A673 (cell line): Measurements from ENCODE around the gene ARMH3. TPM values are rescaled to one million over a fixed set of nuclear protein-coding genes. Genes with fewer than 3 reads are reported as not detected.

Source experiments
- BruUV-seq: library from RNA; stranded (reverse); fragments of 400-500 nt; replicated peaks from 2 replicates; lab custom pipeline; 2021; lab: Mats Ljungman, UMichigan
- CTCF ChIA-PET: fragments of 300-600 bp; sonication (Branson Sonifier 250); formaldehyde crosslinking; loops from one replicate; lab custom pipeline; 2022; ENCODE audit warnings: antibody characterized with exemption; lab: Charles Lee
- POLR2A ChIA-PET: fragments of 300-600 bp; sonication (Branson Sonifier 250); formaldehyde crosslinking; loops from one replicate; lab custom pipeline; 2022; ENCODE audit warnings: antibody characterized with exemption; ENCODE audit not compliant: low non-redundant PET; lab: Charles Lee
- DNase-seq: peaks from one replicate; pipeline ENCODE4 v3.0.0-alpha.2; 2015; ENCODE audit warnings: low spot score
- H3K27ac ChIP-seq: fragments of 200-600 bp; sonication (generic); 2 replicates; pipeline ENCODE4 v1.5.1; 2016; ENCODE audit warnings: mixed run types, low read depth, mild to moderate bottlenecking, mixed read lengths, antibody characterized with exemption, low read length; ENCODE audit not compliant: poor library complexity, severe bottlenecking
- H3K27me3 ChIP-seq: fragments of 200-600 bp; sonication (generic); replicated peaks from 2 replicates; pipeline ENCODE4 v1.6.1; 2017; ENCODE audit warnings: mixed run types, low read depth, mild to moderate bottlenecking, mixed read lengths, antibody characterized with exemption, low read length; ENCODE audit not compliant: insufficient read depth, poor library complexity
- H3K36me3 ChIP-seq: fragments of 200-600 bp; sonication (generic); 2 replicates; pipeline ENCODE4 v1.6.1; 2016; ENCODE audit warnings: mixed run types, mild to moderate bottlenecking, mixed read lengths, antibody characterized with exemption, low read length; ENCODE audit not compliant: insufficient read depth, poor library complexity, severe bottlenecking
- H3K4me1 ChIP-seq: fragments of 200-600 bp; sonication (generic); 2 replicates; pipeline ENCODE4 v1.6.1; 2017; ENCODE audit warnings: mixed run types, mild to moderate bottlenecking, mixed read lengths, antibody characterized with exemption, low read length; ENCODE audit not compliant: insufficient read depth, poor library complexity, severe bottlenecking
- H3K4me3 ChIP-seq: fragments of 200-600 bp; sonication (generic); 2 replicates; pipeline ENCODE4 v1.5.1; 2016; ENCODE audit warnings: low read depth, mixed run types, mild to moderate bottlenecking, mixed read lengths, low read length; ENCODE audit not compliant: poor library complexity, severe bottlenecking
- H3K9me3 ChIP-seq: fragments of 200-600 bp; sonication (generic); 2 replicates; pipeline ENCODE4 v1.6.1; 2016; ENCODE audit warnings: mixed run types, low read depth, mild to moderate bottlenecking, mixed read lengths, antibody characterized with exemption, low read length; ENCODE audit not compliant: poor library complexity, severe bottlenecking
- CTCF ChIP-seq: fragments of 300-800, 200-600 bp; sonication (generic); conservative IDR thresholded peaks from 2 replicates; pipeline ENCODE4 v1.5.1; 2017; ENCODE audit warnings: low read depth, mild to moderate bottlenecking, antibody characterized with exemption, low read length, moderate library complexity, mixed read lengths
- EZH2 ChIP-seq: fragments of 200-600 bp; sonication (generic); IDR thresholded peaks from 2 replicates; pipeline ENCODE4 v1.6.1; 2017; ENCODE audit warnings: borderline replicate concordance, low read depth, mild to moderate bottlenecking, mixed read lengths, antibody characterized with exemption, low read length; ENCODE audit not compliant: poor library complexity, severe bottlenecking
- intact Hi-C: fragments of 100-400 bp; cut with micrococcal nuclease; formaldehyde crosslinking; loops from one replicate; pipeline ENCODE4 v1.10.0; 2022; ENCODE audit not compliant: unreplicated experiment
- total RNA-seq: library from RNA; stranded (reverse); gene quantifications from 2 replicates; pipeline ENCODE4 v1.2.3, GENCODE V29; 2021

ARMH3 gene
- total RNA-seq, 1 experiment from 2014 or later, result 17.8 TPM

GRCh38 chr10:101875068-101875688, 180.8 kb downstream of the ARMH3 start:
- Histone ChIP-seq H3K4me1 (no peaks in the 10 kb centered on the region), H3K9me3 (no peaks in the 10 kb centered on the region), H3K36me3 (no peaks in the 10 kb centered on the region), H3K4me3 (no peak overlapping the region), H3K27ac (no peak overlapping the region), H3K27me3 (no peaks in the 10 kb centered on the region)
- BruUV-seq, result no TSS peak
- ChIA-PET CTCF (interaction anchor here (0.6 kb wide), 1 partner anchor 27 kb away, joined by 6 read pairs; no protein-coding TSS in a partner anchor), POLR2A (no interaction called here)
- intact Hi-C loops, result no loop called here
- TF ChIP-seq EZH2 (no peak), CTCF (no peak)
- no peak for DNase-seq

GRCh38 chr10:101874252-101874651, 181.7 kb downstream of the ARMH3 start:
- no peaks in the 10 kb centered on the region for H3K9me3 ChIP-seq
- no TSS peak for BruUV-seq
- intact Hi-C loops, result no loop called here
- no peaks in the 10 kb centered on the region for H3K36me3 ChIP-seq
- ChIA-PET CTCF (interaction anchor here (0.6 kb wide), 1 partner anchor 28 kb away, joined by 6 read pairs; no protein-coding TSS in a partner anchor), POLR2A (no interaction called here)
- DNase-seq, result no peak
- H3K27me3 ChIP-seq, result no peaks in the 10 kb centered on the region
- TF ChIP-seq CTCF, result no peak
- no peak for TF ChIP-seq EZH2
- H3K4me3 ChIP-seq, result no peak overlapping the region
- no peak overlapping the region for H3K27ac ChIP-seq
- no peaks in the 10 kb centered on the region for H3K4me1 ChIP-seq

GRCh38 chr10:101867931-101868330, 188.0 kb downstream of the ARMH3 start:
- Histone ChIP-seq H3K9me3 (no peaks in the 10 kb centered on the region), H3K27me3 (no peaks in the 10 kb centered on the region), H3K27ac (no peak overlapping the region), H3K36me3 (no peaks in the 10 kb centered on the region), H3K4me3 (no peak overlapping the region), H3K4me1 (no peaks in the 10 kb centered on the region)
- CTCF ChIA-PET, result no interaction called here
- POLR2A ChIA-PET, result no interaction called here
- no peak for DNase-seq
- intact Hi-C loops, result no loop called here
- TF ChIP-seq EZH2 (no peak), CTCF (no peak)
- BruUV-seq, result no TSS peak
